ENCODE results near the gene PRKG1.

Gene PRKG1

GRCh38 chr10:51907361-51907760 is 833.1 kb downstream of the PRKG1 start:
- POLR2A ChIA-PET = no interaction called here
- DNase-seq = no peak
- CTCF ChIA-PET = interaction anchor here (1.1 kb wide), 1 partner anchor 8 kb away, joined by 3 read pairs; no protein-coding TSS in a partner anchor
- Histone ChIP-seq H3K4me1 (ENCODE audit: control extremely low read depth in 1 of 4, control insufficient read depth in 4 of 4, insufficient read depth in 4 of 4, low read length in 3 of 4) (peaks cover 0 to 8% (median 0%) of the 10 kb centered on the region in 4 experiments), H3K9me3 (ENCODE audit: control extremely low read depth in 1 of 5, control insufficient read depth in 4 of 5, insufficient read depth in 2 of 5, low read depth in 1 of 5, low read length in 4 of 5) (no peaks in the 10 kb centered on the region), H3K36me3 (ENCODE audit: control insufficient read depth in 4 of 4, insufficient read depth in 4 of 4, low read length in 3 of 4) (no peaks in the 10 kb centered on the region), H3K27me3 (replicated peaks in 2 of 5; ENCODE audit: control insufficient read depth in 4 of 5, insufficient read depth in 5 of 5, low read length in 4 of 5) (no peaks in the 10 kb centered on the region), H3K27ac (ENCODE audit: insufficient read depth in 1 of 2, low read depth in 1 of 2, low read length in 2 of 2, poor library complexity in 1 of 2, severe bottlenecking in 2 of 2) (no peak overlapping the region), H3K4me3 (ENCODE audit: control insufficient read depth in 1 of 7, extremely low read depth in 1 of 7, insufficient read depth in 4 of 7, low read depth in 2 of 7, low read length in 6 of 7) (no peak overlapping the region)
- 100% methylated on average over 1 of the region's 2 CpGs for WGBS (ENCODE audit: insufficient coverage)

- ChIA-PET CTCF (interaction anchor here (0.9 kb wide), 1 partner anchor 18 kb away, joined by 3 read pairs; no protein-coding TSS in a partner anchor), POLR2A (no interaction called here)
- Histone ChIP-seq H3K36me3 (ENCODE audit: control insufficient read depth in 4 of 4, insufficient read depth in 4 of 4, low read length in 3 of 4) (no peaks in the 10 kb centered on the region), H3K27ac (ENCODE audit: insufficient read depth in 1 of 2, low read depth in 1 of 2, low read length in 2 of 2, poor library complexity in 1 of 2, severe bottlenecking in 2 of 2) (no peak overlapping the region), H3K9me3 (ENCODE audit: control extremely low read depth in 1 of 5, control insufficient read depth in 4 of 5, insufficient read depth in 2 of 5, low read depth in 1 of 5, low read length in 4 of 5) (no peaks in the 10 kb centered on the region), H3K4me3 (ENCODE audit: control insufficient read depth in 1 of 7, extremely low read depth in 1 of 7, insufficient read depth in 4 of 7, low read depth in 2 of 7, low read length in 6 of 7) (no peak overlapping the region), H3K27me3 (replicated peaks in 2 of 5; ENCODE audit: control insufficient read depth in 4 of 5, insufficient read depth in 5 of 5, low read length in 4 of 5) (no peaks in the 10 kb centered on the region), H3K4me1 (ENCODE audit: control extremely low read depth in 1 of 4, control insufficient read depth in 4 of 4, insufficient read depth in 4 of 4, low read length in 3 of 4) (peaks cover 0 to 3% (median 0%) of the 10 kb centered on the region in 4 experiments)
- no peak for DNase-seq
These were observed 835.9 kb downstream of the PRKG1 start for GRCh38 chr10:51910189-51910588.

- POLR2A ChIA-PET = no interaction called here
- Histone ChIP-seq H3K4me1 (ENCODE audit: control extremely low read depth in 1 of 4, control insufficient read depth in 4 of 4, insufficient read depth in 4 of 4, low read length in 3 of 4) (peaks cover 0 to 3% (median 0%) of the 10 kb centered on the region in 4 experiments), H3K27ac (ENCODE audit: insufficient read depth in 1 of 2, low read depth in 1 of 2, low read length in 2 of 2, poor library complexity in 1 of 2, severe bottlenecking in 2 of 2) (no peak overlapping the region), H3K9me3 (ENCODE audit: control extremely low read depth in 1 of 5, control insufficient read depth in 4 of 5, insufficient read depth in 2 of 5, low read depth in 1 of 5, low read length in 4 of 5) (no peaks in the 10 kb centered on the region), H3K36me3 (ENCODE audit: control insufficient read depth in 4 of 4, insufficient read depth in 4 of 4, low read length in 3 of 4) (no peaks in the 10 kb centered on the region), H3K27me3 (replicated peaks in 2 of 5; ENCODE audit: control insufficient read depth in 4 of 5, insufficient read depth in 5 of 5, low read length in 4 of 5) (no peaks in the 10 kb centered on the region), H3K4me3 (ENCODE audit: control insufficient read depth in 1 of 7, extremely low read depth in 1 of 7, insufficient read depth in 4 of 7, low read depth in 2 of 7, low read length in 6 of 7) (no peak overlapping the region)
- no peak for DNase-seq
- CTCF ChIA-PET = no interaction called here
- WGBS (ENCODE audit: insufficient coverage) = 89% methylated on average over 3 of the region's 3 CpGs
These were observed 836.3 kb downstream of the PRKG1 start for GRCh38 chr10:51910596-51910995.

GRCh38 chr10:51911723-51912122 is 837.4 kb downstream of the PRKG1 start:
- H3K4me1 ChIP-seq (ENCODE audit: control extremely low read depth in 1 of 4, control insufficient read depth in 4 of 4, insufficient read depth in 4 of 4, low read length in 3 of 4) = peaks cover 0 to 3% (median 0%) of the 10 kb centered on the region in 4 experiments
- no peak overlapping the region for H3K27ac ChIP-seq (ENCODE audit: insufficient read depth in 1 of 2, low read depth in 1 of 2, low read length in 2 of 2, poor library complexity in 1 of 2, severe bottlenecking in 2 of 2)
- POLR2A ChIA-PET = no interaction called here
- no peaks in the 10 kb centered on the region for H3K27me3 ChIP-seq (replicated peaks in 2 of 5; ENCODE audit: control insufficient read depth in 4 of 5, insufficient read depth in 5 of 5, low read length in 4 of 5)
- DNase-seq = peak in 1 of 3 donors; percentile 23
- 58% methylated on average over 2 of the region's 2 CpGs for WGBS (ENCODE audit: insufficient coverage)
- H3K9me3 ChIP-seq (ENCODE audit: control extremely low read depth in 1 of 5, control insufficient read depth in 4 of 5, insufficient read depth in 2 of 5, low read depth in 1 of 5, low read length in 4 of 5) = no peaks in the 10 kb centered on the region
- no peak overlapping the region for H3K4me3 ChIP-seq (ENCODE audit: control insufficient read depth in 1 of 7, extremely low read depth in 1 of 7, insufficient read depth in 4 of 7, low read depth in 2 of 7, low read length in 6 of 7)
- H3K36me3 ChIP-seq (ENCODE audit: control insufficient read depth in 4 of 4, insufficient read depth in 4 of 4, low read length in 3 of 4) = no peaks in the 10 kb centered on the region
- CTCF ChIA-PET = no interaction called here

GRCh38 chr10:51915031-51915542 is 840.8 kb downstream of the PRKG1 start:
- no CpG with 5 or more reads among the region's 1 CpG for WGBS (ENCODE audit: insufficient coverage)
- ChIA-PET CTCF (interaction anchor here (0.9 to 1.0 kb wide), 2 partner anchors 8 to 11 kb away, joined by 3 read pairs; no protein-coding TSS in a partner anchor), POLR2A (no interaction called here)
- H3K4me1 ChIP-seq (ENCODE audit: control extremely low read depth in 1 of 4, control insufficient read depth in 4 of 4, insufficient read depth in 4 of 4, low read length in 3 of 4) = peaks cover 0 to 26% (median 9%) of the 10 kb centered on the region in 4 experiments
- no peak for DNase-seq
- no peak overlapping the region for H3K4me3 ChIP-seq (ENCODE audit: control insufficient read depth in 1 of 7, extremely low read depth in 1 of 7, insufficient read depth in 4 of 7, low read depth in 2 of 7, low read length in 6 of 7)
- no peaks in the 10 kb centered on the region for H3K36me3 ChIP-seq (ENCODE audit: control insufficient read depth in 4 of 4, insufficient read depth in 4 of 4, low read length in 3 of 4)
- no peak overlapping the region for H3K27ac ChIP-seq (ENCODE audit: insufficient read depth in 1 of 2, low read depth in 1 of 2, low read length in 2 of 2, poor library complexity in 1 of 2, severe bottlenecking in 2 of 2)
- no peaks in the 10 kb centered on the region for H3K27me3 ChIP-seq (replicated peaks in 2 of 5; ENCODE audit: control insufficient read depth in 4 of 5, insufficient read depth in 5 of 5, low read length in 4 of 5)
- H3K9me3 ChIP-seq (ENCODE audit: control extremely low read depth in 1 of 5, control insufficient read depth in 4 of 5, insufficient read depth in 2 of 5, low read depth in 1 of 5, low read length in 4 of 5) = no peaks in the 10 kb centered on the region

GRCh38 chr10:51918440-51918839 is 844.2 kb downstream of the PRKG1 start:
- Histone ChIP-seq H3K9me3 (ENCODE audit: control extremely low read depth in 1 of 5, control insufficient read depth in 4 of 5, insufficient read depth in 2 of 5, low read depth in 1 of 5, low read length in 4 of 5) (no peaks in the 10 kb centered on the region), H3K27ac (ENCODE audit: insufficient read depth in 1 of 2, low read depth in 1 of 2, low read length in 2 of 2, poor library complexity in 1 of 2, severe bottlenecking in 2 of 2) (no peak overlapping the region), H3K4me3 (ENCODE audit: control insufficient read depth in 1 of 7, extremely low read depth in 1 of 7, insufficient read depth in 4 of 7, low read depth in 2 of 7, low read length in 6 of 7) (peak overlapping the region in 3 of 7 experiments; percentile 20 to 54 (median 33)), H3K27me3 (replicated peaks in 2 of 5; ENCODE audit: control insufficient read depth in 4 of 5, insufficient read depth in 5 of 5, low read length in 4 of 5) (no peaks in the 10 kb centered on the region), H3K4me1 (ENCODE audit: control extremely low read depth in 1 of 4, control insufficient read depth in 4 of 4, insufficient read depth in 4 of 4, low read length in 3 of 4) (peaks cover 0 to 31% (median 9%) of the 10 kb centered on the region in 4 experiments), H3K36me3 (ENCODE audit: control insufficient read depth in 4 of 4, insufficient read depth in 4 of 4, low read length in 3 of 4) (no peaks in the 10 kb centered on the region)
- 29% methylated on average over 2 of the region's 2 CpGs for WGBS (ENCODE audit: insufficient coverage)
- CTCF ChIA-PET = interaction anchor here (1.3 to 1.5 kb wide), 2 partner anchors 11 to 14 kb away, joined by 3 to 5 read pairs; no protein-coding TSS in a partner anchor
- no peak for DNase-seq
- POLR2A ChIA-PET = interaction anchor here (0.7 kb wide), 1 partner anchor 929 kb away, joined by 3 read pairs; no protein-coding TSS in a partner anchor

GRCh38 chr10:51918884-51919325 is 844.6 kb downstream of the PRKG1 start:
- POLR2A ChIA-PET = no interaction called here
- Histone ChIP-seq H3K4me1 (ENCODE audit: control extremely low read depth in 1 of 4, control insufficient read depth in 4 of 4, insufficient read depth in 4 of 4, low read length in 3 of 4) (peaks cover 0 to 31% (median 9%) of the 10 kb centered on the region in 4 experiments), H3K4me3 (ENCODE audit: control insufficient read depth in 1 of 7, extremely low read depth in 1 of 7, insufficient read depth in 4 of 7, low read depth in 2 of 7, low read length in 6 of 7) (peak overlapping the region in 3 of 7 experiments; percentile 20 to 54 (median 33)), H3K27me3 (replicated peaks in 2 of 5; ENCODE audit: control insufficient read depth in 4 of 5, insufficient read depth in 5 of 5, low read length in 4 of 5) (no peaks in the 10 kb centered on the region), H3K9me3 (ENCODE audit: control extremely low read depth in 1 of 5, control insufficient read depth in 4 of 5, insufficient read depth in 2 of 5, low read depth in 1 of 5, low read length in 4 of 5) (no peaks in the 10 kb centered on the region), H3K36me3 (ENCODE audit: control insufficient read depth in 4 of 4, insufficient read depth in 4 of 4, low read length in 3 of 4) (no peaks in the 10 kb centered on the region), H3K27ac (ENCODE audit: insufficient read depth in 1 of 2, low read depth in 1 of 2, low read length in 2 of 2, poor library complexity in 1 of 2, severe bottlenecking in 2 of 2) (no peak overlapping the region)
- CTCF ChIA-PET = interaction anchor here (1.3 to 1.5 kb wide), 2 partner anchors 11 to 14 kb away, joined by 3 to 5 read pairs; no protein-coding TSS in a partner anchor
- peak; percentile 88 to 96 (median 94) for DNase-seq
- WGBS (ENCODE audit: insufficient coverage) = 41% methylated on average over 5 of the region's 5 CpGs

All from common myeloid progenitor, CD34-positive (primary cell).